GM19395 (cell line): ENCODE data around the gene VPS13C.

Source experiments
- ATAC-seq: cut with Tn5 transposase; IDR thresholded peaks from one replicate; pipeline ENCODE4 v1.9.1; 2021; ENCODE audit warnings: mild to moderate bottlenecking, moderate library complexity; ENCODE audit not compliant: unreplicated experiment

VPS13C gene

GRCh38 chr15:61951949-61952348 is 108.3 kb downstream of the VPS13C start:
- no peak for ATAC-seq

- ATAC-seq: no peak
These were observed 113.5 kb downstream of the VPS13C start for GRCh38 chr15:61946778-61947177.

GRCh38 chr15:61943992-61944391 is 116.3 kb downstream of the VPS13C start:
- no peak for ATAC-seq

- ATAC-seq: no peak
These were observed 122.0 kb downstream of the VPS13C start for GRCh38 chr15:61938249-61938648.

GRCh38 chr15:61936528-61937195 is 123.6 kb downstream of the VPS13C start:
- ATAC-seq: no peak

- ATAC-seq: no peak
These were observed 124.8 kb downstream of the VPS13C start for GRCh38 chr15:61935493-61935892.

GRCh38 chr15:61929452-61929851 is 130.8 kb downstream of the VPS13C start:
- ATAC-seq: no peak

GRCh38 chr15:61923173-61923572 is 137.1 kb downstream of the VPS13C start:
- ATAC-seq: no peak

- ATAC-seq: no peak
These were observed 139.2 kb downstream of the VPS13C start for GRCh38 chr15:61921093-61921492.

- no peak for ATAC-seq
These were observed 142.8 kb downstream of the VPS13C start for GRCh38 chr15:61917457-61917856.

GRCh38 chr15:61916104-61916503 is 144.1 kb downstream of the VPS13C start:
- no peak for ATAC-seq

GRCh38 chr15:61915640-61916039 is 144.6 kb downstream of the VPS13C start:
- no peak for ATAC-seq

GRCh38 chr15:61910839-61911369 is 149.3 kb downstream of the VPS13C start:
- no peak for ATAC-seq

- no peak for ATAC-seq
These were observed 152.0 kb downstream of the VPS13C start for GRCh38 chr15:61908241-61908640.

- ATAC-seq: no peak
These were observed 152.5 kb downstream of the VPS13C start for GRCh38 chr15:61907753-61908086.

- ATAC-seq: no peak
These were observed 153.1 kb downstream of the VPS13C start for GRCh38 chr15:61906961-61907752.

GRCh38 chr15:61893146-61893545 is 167.1 kb downstream of the VPS13C start:
- ATAC-seq: no peak

- no peak for ATAC-seq
These were observed 168.1 kb downstream of the VPS13C start for GRCh38 chr15:61892140-61892539.

GRCh38 chr15:61890106-61890505 is 170.1 kb downstream of the VPS13C start:
- ATAC-seq: no peak

- ATAC-seq: no peak
These were observed 170.5 kb downstream of the VPS13C start for GRCh38 chr15:61889706-61890105.

- no peak for ATAC-seq
These were observed 172.0 kb downstream of the VPS13C start for GRCh38 chr15:61888074-61888780.

GRCh38 chr15:61880084-61880483 is 180.2 kb downstream of the VPS13C start:
- ATAC-seq: no peak
